GM19468 (cell line): ENCODE measurements around the gene WDR62.
"Not testable (repeated sequence)": the region's sequence is repeated elsewhere in the genome, so short reads cannot be mapped to it uniquely, and the experiment has no call there.

Source experiments
- ATAC-seq: cut with Tn5 transposase; IDR thresholded peaks from one replicate; pipeline ENCODE4 v1.9.1; 2021; ENCODE audit warnings: mild to moderate bottlenecking, moderate library complexity, moderate number of reproducible peaks; ENCODE audit not compliant: unreplicated experiment; ENCODE audit errors: extremely low read depth

WDR62 gene

GRCh38 chr19:36106441-36106840, 51.7 kb downstream of the WDR62 start:
- no peak for ATAC-seq

- no peak for ATAC-seq
Observed at GRCh38 chr19:36106991-36107390, 52.3 kb downstream of the WDR62 start.

- no peak for ATAC-seq
Observed at GRCh38 chr19:36108684-36109083, 54.0 kb downstream of the WDR62 start.

- no peak for ATAC-seq
Observed at GRCh38 chr19:36110487-36111199, 55.9 kb downstream of the WDR62 start, which contains the start of gene OVOL3. OVOL3 (plus strand) TSS chr19:36111143; CDS start chr19:36111203, 60 bp downstream.

- no peak for ATAC-seq
Observed at GRCh38 chr19:36111200-36111539, 56.5 kb downstream of the WDR62 start.

GRCh38 chr19:36112678-36113077, 58.0 kb downstream of the WDR62 start:
- no peak for ATAC-seq

- ATAC-seq = no peak
Observed at GRCh38 chr19:36113425-36113824, 58.7 kb downstream of the WDR62 start.

- ATAC-seq = no peak
Observed at GRCh38 chr19:36113894-36114720, 59.4 kb downstream of the WDR62 start.

- ATAC-seq = peak; percentile 85
Observed at GRCh38 chr19:36114721-36115452, 60.2 kb downstream of the WDR62 start, which contains the start of gene POLR2I. POLR2I (minus strand) TSS chr19:36114875; CDS start chr19:36114856, 19 bp downstream.

- ATAC-seq = no peak
Observed at GRCh38 chr19:36115453-36116343, 61.0 kb downstream of the WDR62 start, which contains the start of gene TBCB. TBCB (plus strand) TSS chr19:36115468; CDS start chr19:36115561, 93 bp downstream.

GRCh38 chr19:36116344-36116637, 61.6 kb downstream of the WDR62 start:
- ATAC-seq = no peak

GRCh38 chr19:36120092-36120983, 65.6 kb downstream of the WDR62 start:
- ATAC-seq = no peak

- ATAC-seq = no peak
Observed at GRCh38 chr19:36120984-36121358, 66.3 kb downstream of the WDR62 start.

GRCh38 chr19:36121486-36122124, 66.9 kb downstream of the WDR62 start:
- ATAC-seq = no peak

- ATAC-seq = no peak
Observed at GRCh38 chr19:36125557-36125956, 70.9 kb downstream of the WDR62 start.

- ATAC-seq = no peak
Observed at GRCh38 chr19:36128392-36128736, 73.7 kb downstream of the WDR62 start.

GRCh38 chr19:36131221-36131620, 76.5 kb downstream of the WDR62 start:
- not testable (repeated sequence) for ATAC-seq

GRCh38 chr19:36134867-36135266, 80.2 kb downstream of the WDR62 start:
- ATAC-seq = not testable (repeated sequence)
